GM12801 (cell line): ENCODE data around the gene CHD5.

ENCODE experiments used
- TF ChIP-seq, protein P1 (sequence below): IDR thresholded peaks from one replicate; pipeline ENCODE4 v1.5.1; 2011; ENCODE audit warnings: control low read depth; ENCODE audit not compliant: insufficient read length; ENCODE audit errors: extremely low read depth

The CHD5 gene

DNA sequence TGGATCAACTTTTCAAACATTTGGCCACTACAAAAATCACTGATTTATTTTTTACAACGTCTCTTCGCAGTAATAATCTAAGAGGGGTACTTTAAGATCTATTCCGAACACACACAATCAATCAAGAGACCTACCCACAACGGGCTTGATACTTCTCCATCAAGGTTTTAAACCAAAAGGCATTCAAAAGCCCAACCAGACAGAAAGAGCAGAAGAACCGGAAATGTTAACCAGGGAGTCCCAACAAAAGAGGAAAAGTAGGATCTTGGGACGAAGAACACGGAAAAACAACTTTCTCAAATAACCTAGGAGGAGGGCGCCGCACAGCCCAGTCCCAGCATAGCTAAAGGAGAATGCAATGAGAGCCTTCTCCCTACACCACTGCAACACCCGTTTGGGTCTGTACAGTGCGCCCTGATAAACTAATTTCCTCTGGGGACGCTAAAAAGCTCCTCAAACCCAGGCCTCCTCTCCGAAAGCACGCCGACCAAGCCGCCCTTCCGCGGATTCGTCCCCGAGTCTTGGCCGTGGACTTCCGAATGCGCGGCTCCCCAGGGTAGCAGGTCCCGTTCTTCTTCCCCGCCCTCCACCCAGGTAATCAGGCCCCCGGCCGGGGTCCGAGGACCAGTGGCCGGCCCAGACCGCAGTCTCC, 18.7 kb upstream of the CHD5 start:
- TF ChIP-seq, protein P1, sequence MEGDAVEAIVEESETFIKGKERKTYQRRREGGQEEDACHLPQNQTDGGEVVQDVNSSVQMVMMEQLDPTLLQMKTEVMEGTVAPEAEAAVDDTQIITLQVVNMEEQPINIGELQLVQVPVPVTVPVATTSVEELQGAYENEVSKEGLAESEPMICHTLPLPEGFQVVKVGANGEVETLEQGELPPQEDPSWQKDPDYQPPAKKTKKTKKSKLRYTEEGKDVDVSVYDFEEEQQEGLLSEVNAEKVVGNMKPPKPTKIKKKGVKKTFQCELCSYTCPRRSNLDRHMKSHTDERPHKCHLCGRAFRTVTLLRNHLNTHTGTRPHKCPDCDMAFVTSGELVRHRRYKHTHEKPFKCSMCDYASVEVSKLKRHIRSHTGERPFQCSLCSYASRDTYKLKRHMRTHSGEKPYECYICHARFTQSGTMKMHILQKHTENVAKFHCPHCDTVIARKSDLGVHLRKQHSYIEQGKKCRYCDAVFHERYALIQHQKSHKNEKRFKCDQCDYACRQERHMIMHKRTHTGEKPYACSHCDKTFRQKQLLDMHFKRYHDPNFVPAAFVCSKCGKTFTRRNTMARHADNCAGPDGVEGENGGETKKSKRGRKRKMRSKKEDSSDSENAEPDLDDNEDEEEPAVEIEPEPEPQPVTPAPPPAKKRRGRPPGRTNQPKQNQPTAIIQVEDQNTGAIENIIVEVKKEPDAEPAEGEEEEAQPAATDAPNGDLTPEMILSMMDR: no peak

DNA sequence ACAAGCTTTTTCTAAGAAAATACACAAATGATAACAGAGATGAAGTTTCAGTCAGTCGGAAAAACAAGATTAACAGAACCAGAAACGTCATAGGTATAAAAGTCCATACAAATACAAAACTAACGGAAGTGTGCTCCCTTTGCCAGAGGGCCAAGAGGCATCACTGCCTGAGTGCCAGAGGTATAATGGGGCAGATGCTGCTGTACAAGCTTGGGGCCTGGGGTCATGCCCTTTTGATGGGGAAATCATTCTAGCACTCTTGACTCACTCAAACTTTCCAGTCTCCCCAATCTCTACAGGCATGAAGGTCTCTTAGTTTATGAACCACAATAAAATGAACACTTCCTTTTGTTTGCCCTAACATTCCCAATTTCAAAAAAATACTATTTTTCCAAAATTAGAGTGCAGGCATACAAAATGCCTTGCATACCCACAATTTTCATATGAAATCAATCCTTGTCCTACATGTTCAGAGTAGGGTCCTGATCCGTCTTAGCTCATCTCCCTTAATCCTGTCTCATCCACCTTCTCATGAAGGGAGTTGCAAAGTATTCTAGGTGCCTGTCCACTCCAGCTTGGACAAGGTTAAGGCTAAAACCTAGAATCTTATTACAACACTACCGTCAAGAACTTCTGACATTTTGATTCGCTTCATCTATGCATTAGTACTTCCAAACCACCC, 17.8 kb upstream of the CHD5 start:
- TF ChIP-seq, protein P1: no peak

DNA sequence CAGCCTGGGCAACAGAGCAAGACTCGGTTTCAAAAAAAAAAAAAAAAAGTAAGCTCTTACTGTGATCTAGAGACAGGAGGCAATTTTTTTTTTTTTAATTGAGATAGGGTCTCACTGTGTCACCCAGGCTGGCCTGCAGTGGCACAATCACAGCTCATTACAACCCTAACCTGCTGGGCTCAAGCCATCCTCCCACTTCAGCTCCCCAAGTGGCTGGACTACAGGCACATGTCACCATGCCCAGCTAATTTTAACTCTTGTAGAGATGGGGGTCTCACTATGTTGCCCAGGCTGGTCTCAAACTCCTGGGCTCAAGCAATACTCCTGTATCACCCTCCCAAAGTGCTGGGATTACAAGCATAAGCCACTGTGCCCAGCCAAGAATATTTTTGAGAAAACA, 11.8 kb upstream of the CHD5 start:
- TF ChIP-seq, protein P1: no peak

DNA sequence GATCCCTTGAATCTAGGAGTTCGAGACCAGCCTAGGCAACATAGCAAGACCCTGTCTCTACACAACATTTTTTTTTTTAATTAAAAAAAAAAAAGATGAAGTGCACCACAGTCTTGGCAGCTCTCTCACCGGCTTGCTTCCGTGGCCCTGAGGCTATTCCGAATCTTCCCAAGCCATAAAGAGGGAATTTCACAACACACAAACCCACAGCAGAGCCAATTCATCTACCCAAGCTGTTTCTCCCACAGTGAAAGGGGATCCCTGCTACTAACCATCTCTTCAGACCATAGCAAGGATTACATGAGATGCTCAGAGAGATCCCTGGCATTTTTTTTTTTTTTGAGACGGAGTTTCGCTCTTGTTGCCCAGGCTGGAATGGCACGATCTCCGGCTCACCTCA, 8.3 kb upstream of the CHD5 start:
- TF ChIP-seq, protein P1: no peak

DNA sequence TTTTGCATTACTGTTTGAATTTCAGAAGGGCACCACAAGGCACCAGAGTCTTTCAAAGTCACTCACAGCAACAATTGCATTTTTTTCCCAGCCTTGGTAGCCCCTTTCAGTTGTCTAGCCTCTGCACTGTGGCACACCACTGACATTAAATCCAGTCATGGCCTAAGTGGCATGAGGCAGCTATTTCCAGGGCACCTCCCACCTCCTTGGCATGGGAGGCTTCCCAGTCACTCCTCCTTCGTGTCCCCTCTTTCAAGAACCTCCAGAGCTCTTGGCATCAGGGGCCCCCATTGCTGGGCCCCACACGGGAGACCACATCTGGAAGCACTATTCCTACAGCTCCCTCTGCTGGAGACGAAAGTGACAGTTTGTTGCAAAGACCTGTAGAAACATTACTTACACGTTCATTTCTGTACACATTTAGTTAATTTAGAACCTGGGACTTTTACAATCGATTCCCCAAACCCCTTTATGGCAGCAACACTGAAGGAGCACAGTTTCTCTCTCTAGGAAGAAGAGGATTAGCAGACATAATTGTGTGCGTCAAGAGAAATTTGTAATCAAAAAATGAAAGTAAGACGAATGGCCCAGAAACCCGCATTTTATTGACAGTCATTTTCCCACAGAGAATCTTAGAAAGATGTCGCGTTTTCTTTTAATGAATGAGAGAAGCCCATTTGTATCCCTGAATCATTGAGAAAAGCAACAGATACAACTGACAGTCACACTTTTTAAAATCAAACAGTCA, 5.7 kb upstream of the CHD5 start:
- TF ChIP-seq, protein P1: no peak

DNA sequence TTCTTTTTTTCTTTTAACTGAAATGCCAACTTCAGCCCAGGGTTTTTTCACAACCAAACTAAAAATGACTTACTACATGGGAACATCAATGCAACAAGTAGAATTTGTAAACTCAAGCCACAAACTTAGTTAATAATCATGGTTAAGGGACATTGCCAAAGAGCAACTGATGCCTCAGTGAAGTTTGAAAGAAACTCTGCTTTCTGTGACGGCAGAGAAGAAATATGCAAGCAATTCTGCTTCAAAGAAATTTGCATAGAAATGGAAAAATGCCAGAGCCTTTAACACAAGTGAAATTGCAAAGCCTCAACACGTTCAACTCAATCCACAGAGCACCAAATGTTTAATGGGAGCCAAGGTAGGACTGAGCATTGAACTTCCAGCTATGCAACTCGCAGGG, 5.0 kb upstream of the CHD5 start:
- TF ChIP-seq, protein P1: no peak

DNA sequence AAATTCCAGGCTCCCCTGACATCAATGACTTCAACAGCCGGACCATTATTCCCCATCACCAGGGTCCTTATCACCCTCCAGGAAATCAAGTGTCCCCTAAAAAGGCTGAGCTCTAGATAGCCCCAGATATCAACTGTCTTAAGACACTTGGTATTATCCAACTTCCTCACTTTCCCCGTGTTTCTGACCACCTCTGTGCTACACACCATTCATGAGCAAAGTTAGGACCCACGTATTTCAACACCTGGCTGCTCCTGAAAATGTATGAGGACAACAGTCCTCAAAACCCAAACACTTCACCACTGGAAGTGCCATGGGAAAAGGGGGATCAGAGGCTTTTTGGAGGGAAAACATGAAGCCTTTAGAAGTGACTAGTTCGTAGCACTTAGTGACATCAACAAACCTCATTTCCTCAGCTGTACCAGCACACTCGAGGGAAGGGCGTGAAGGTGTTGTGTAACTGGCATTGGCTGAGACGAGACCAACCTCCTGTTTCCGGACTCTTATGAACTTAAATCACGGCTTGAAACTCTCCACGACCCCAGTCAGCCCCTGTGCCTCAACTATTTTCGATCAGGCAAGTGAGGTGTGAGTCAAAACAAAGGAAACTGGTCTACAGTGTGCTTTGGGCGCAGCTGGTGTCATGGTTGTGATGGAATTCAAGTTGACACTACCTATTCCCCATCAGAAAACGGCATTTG, 4.1 kb upstream of the CHD5 start:
- TF ChIP-seq, protein P1: no peak
